Gastroesophageal sphincter (tissue), 4 donors: ENCODE results near the gene THSD4. TPM values are rescaled to one million over a fixed set of nuclear protein-coding genes. Genes with fewer than 3 reads are reported as not detected.

Experiments used
- ATAC-seq: fragments of 150-250 bp; one replicate; pipeline ENCODE4 v1.9.1; 2016; ENCODE audit warnings: mild to moderate bottlenecking, moderate library complexity
- H3K27ac ChIP-seq, 4 donors: fragments of 200-600 bp; sonication (generic) in 3 of 4; 1 replicate in 3 of 4; 2 replicates in 1 of 4; pipeline ENCODE4 v1.5.1; 2016 to 2019
- H3K27me3 ChIP-seq: fragments of 200-600 bp; sonication (generic); one replicate; pipeline ENCODE4 v1.5.1; 2019
- H3K36me3 ChIP-seq, 2 donors: fragments of 200-600 bp; sonication (generic); one replicate each; pipeline ENCODE4 v1.5.1; 2019; ENCODE audit warnings: control low read depth in 1 of 2
- H3K4me1 ChIP-seq, 3 donors: fragments of 200-600 bp; sonication (generic); 1 replicate in 2 of 3; 2 replicates in 1 of 3; pipeline ENCODE4 v1.5.1; 2016 to 2019; ENCODE audit warnings: control low read depth in 2 of 3
- H3K4me3 ChIP-seq, 2 donors: fragments of 200-600 bp; sonication (generic); one replicate each; pipeline ENCODE4 v1.5.1; 2019; ENCODE audit warnings: mild to moderate bottlenecking in 1 of 2, moderate library complexity in 1 of 2
- H3K9me3 ChIP-seq, 3 donors: fragments of 200-600 bp; sonication (generic); one replicate each; pipeline ENCODE4 v1.5.1; 2017 to 2019; ENCODE audit warnings: control low read depth in 2 of 3
- CTCF ChIP-seq, 4 experiments: fragments of 200-600 bp in 2 of 4; fragments of 450-650 bp in 2 of 4; sonication (generic) in 1 of 4; IDR thresholded peaks; one replicate each; pipeline ENCODE4 v1.5.1; 2017 to 2019; ENCODE audit warnings: antibody characterized with exemption in 4 of 4, mild to moderate bottlenecking in 2 of 4, moderate library complexity in 2 of 4
- EP300 ChIP-seq: sonication (generic); formaldehyde crosslinking; IDR thresholded peaks from one replicate; pipeline ENCODE4 v1.6.1; 2017; ENCODE audit warnings: antibody characterized with exemption, mild to moderate bottlenecking
- POLR2A ChIP-seq, 2 donors: fragments of 450-650 bp; IDR thresholded peaks; one replicate each; pipeline ENCODE4 v1.6.1; 2017; ENCODE audit warnings: antibody characterized with exemption in 2 of 2, mild to moderate bottlenecking in 2 of 2, moderate library complexity in 1 of 2
- POLR2AphosphoS5 ChIP-seq: sonication (generic); formaldehyde crosslinking; IDR thresholded peaks from one replicate; pipeline ENCODE4 v1.6.1; 2017; ENCODE audit warnings: antibody characterized with exemption
- WGBS, 2 donors: methylation state at CpG; one replicate each; pipeline ENCODE4 v1.1.5; 2018; ENCODE audit warnings: low coverage in 1 of 2; 5-methylcytosine and 5-hydroxymethylcytosine counted together
- total RNA-seq, 4 donors: library from RNA; depleted of rRNA; stranded (reverse); fragments of >200 nt; gene quantifications; one replicate each; pipeline ENCODE4 v1.1.0, GENCODE V29; 2016

THSD4 gene
- total RNA-seq, 4 donors from 2014 or later, result 4.6 to 28.5 (median 17.6) TPM

GRCh38 chr15:71821547-71822129 is 706.4 kb downstream of the THSD4 start:
- Histone ChIP-seq H3K27ac (no peak overlapping the region), H3K9me3 (peaks cover 0 to 19% (median 0%) of the 10 kb centered on the region in 3 donors), H3K27me3 (no peaks in the 10 kb centered on the region), H3K4me3 (no peak overlapping the region), H3K36me3 (peaks cover 0 to 58% of the 10 kb centered on the region in 2 donors), H3K4me1 (no peaks in the 10 kb centered on the region)
- 90 to 92% methylated on average over 2 to 5 of the region's 5 CpGs for WGBS, 2 donors
- TF ChIP-seq POLR2AphosphoS5, result no peak
- ATAC-seq, result no peak

GRCh38 chr15:71822890-71823630 is 707.8 kb downstream of the THSD4 start:
- TF ChIP-seq POLR2AphosphoS5 (no peak), EP300 (no peak), CTCF (IDR thresholded peaks at IDR 0.05) (no peak), POLR2A (IDR thresholded peaks at IDR 0.05) (no peak)
- 64 to 68% methylated on average over 3 of the region's 3 CpGs for WGBS, 2 donors
- H3K9me3 ChIP-seq, result peaks cover 0 to 19% (median 0%) of the 10 kb centered on the region in 3 donors
- H3K4me3 ChIP-seq, result no peak overlapping the region
- no peaks in the 10 kb centered on the region for H3K4me1 ChIP-seq
- ATAC-seq, result no peak
- peaks cover 0 to 72% of the 10 kb centered on the region in 2 donors for H3K36me3 ChIP-seq
- H3K27ac ChIP-seq, result no peak overlapping the region
- H3K27me3 ChIP-seq, result no peaks in the 10 kb centered on the region

GRCh38 chr15:71823801-71824200 is 708.5 kb downstream of the THSD4 start:
- no peak overlapping the region for H3K27ac ChIP-seq
- no peak overlapping the region for H3K4me3 ChIP-seq
- ATAC-seq, result no peak
- H3K36me3 ChIP-seq, result peaks cover 0 to 80% of the 10 kb centered on the region in 2 donors
- no peaks in the 10 kb centered on the region for H3K27me3 ChIP-seq
- TF ChIP-seq POLR2A (IDR thresholded peaks at IDR 0.05) (no peak), CTCF (IDR thresholded peaks at IDR 0.05) (no peak), EP300 (no peak), POLR2AphosphoS5 (no peak)
- 40 to 48% methylated on average over 1 to 3 of the region's 3 CpGs for WGBS, 2 donors
- peaks cover 0 to 19% (median 0%) of the 10 kb centered on the region in 3 donors for H3K9me3 ChIP-seq
- H3K4me1 ChIP-seq, result no peaks in the 10 kb centered on the region

- no peaks in the 10 kb centered on the region for H3K4me1 ChIP-seq
- no peak overlapping the region for H3K4me3 ChIP-seq
- H3K27me3 ChIP-seq, result no peaks in the 10 kb centered on the region
- no peak for ATAC-seq
- 83 to 90% methylated on average over 4 of the region's 4 CpGs for WGBS, 2 donors
- TF ChIP-seq POLR2A (IDR thresholded peaks at IDR 0.05), result no peak
- TF ChIP-seq EP300, result no peak
- TF ChIP-seq CTCF (IDR thresholded peaks at IDR 0.05), result no peak
- TF ChIP-seq POLR2AphosphoS5, result no peak
- peaks cover 0 to 19% (median 0%) of the 10 kb centered on the region in 3 donors for H3K9me3 ChIP-seq
- H3K36me3 ChIP-seq, result peaks cover 9 to 93% of the 10 kb centered on the region in 2 donors
- no peak overlapping the region for H3K27ac ChIP-seq
Measured at GRCh38 chr15:71825021-71825730, 709.9 kb downstream of the THSD4 start.

GRCh38 chr15:71826196-71826595 is 710.9 kb downstream of the THSD4 start:
- Histone ChIP-seq H3K27ac (no peak overlapping the region), H3K4me3 (no peak overlapping the region), H3K9me3 (peaks cover 0 to 19% (median 0%) of the 10 kb centered on the region in 3 donors), H3K36me3 (peaks cover 9 to 95% of the 10 kb centered on the region in 2 donors), H3K27me3 (no peaks in the 10 kb centered on the region), H3K4me1 (no peaks in the 10 kb centered on the region)
- WGBS, 2 donors, result 76 to 82% methylated on average over 5 of the region's 5 CpGs
- TF ChIP-seq POLR2A (IDR thresholded peaks at IDR 0.05), result no peak
- TF ChIP-seq CTCF (IDR thresholded peaks at IDR 0.05), result no peak
- TF ChIP-seq EP300, result no peak
- TF ChIP-seq POLR2AphosphoS5, result no peak
- no peak for ATAC-seq
